GM21367 (cell line): ENCODE measurements around the gene TSPAN15.

Experiments
- ATAC-seq: cut with Tn5 transposase; IDR thresholded peaks from one replicate; pipeline ENCODE4 v1.9.1; 2021; ENCODE audit not compliant: unreplicated experiment

The TSPAN15 gene

GRCh38 chr10:69464801-69465401 lies 13.6 kb downstream of the TSPAN15 start:
- ATAC-seq, result no peak

GRCh38 chr10:69465457-69466157 lies 14.3 kb downstream of the TSPAN15 start:
- ATAC-seq, result no peak

- ATAC-seq, result no peak
Observed at GRCh38 chr10:69466158-69466490, 14.9 kb downstream of the TSPAN15 start.

GRCh38 chr10:69466689-69467088 lies 15.4 kb downstream of the TSPAN15 start:
- no peak for ATAC-seq

GRCh38 chr10:69467928-69468750 lies 16.9 kb downstream of the TSPAN15 start:
- no peak for ATAC-seq

GRCh38 chr10:69468751-69469089 lies 17.5 kb downstream of the TSPAN15 start:
- ATAC-seq, result no peak

- ATAC-seq, result no peak
Observed at GRCh38 chr10:69469976-69470375, 18.7 kb downstream of the TSPAN15 start.

GRCh38 chr10:69470463-69471384 lies 19.5 kb downstream of the TSPAN15 start:
- no peak for ATAC-seq

- no peak for ATAC-seq
Observed at GRCh38 chr10:69472142-69472541, 20.9 kb downstream of the TSPAN15 start.

GRCh38 chr10:69472544-69472943 lies 21.3 kb downstream of the TSPAN15 start:
- no peak for ATAC-seq

- ATAC-seq, result no peak
Observed at GRCh38 chr10:69473304-69473990, 22.2 kb downstream of the TSPAN15 start.

GRCh38 chr10:69474742-69475432 lies 23.6 kb downstream of the TSPAN15 start:
- ATAC-seq, result no peak

- no peak for ATAC-seq
Observed at GRCh38 chr10:69475433-69475830, 24.2 kb downstream of the TSPAN15 start.

- no peak for ATAC-seq
Observed at GRCh38 chr10:69477968-69478597, 26.8 kb downstream of the TSPAN15 start.

GRCh38 chr10:69479240-69480067 lies 28.2 kb downstream of the TSPAN15 start:
- no peak for ATAC-seq

- no peak for ATAC-seq
Observed at GRCh38 chr10:69480068-69480412, 28.8 kb downstream of the TSPAN15 start.

- no peak for ATAC-seq
Observed at GRCh38 chr10:69481305-69481704, 30.0 kb downstream of the TSPAN15 start.

GRCh38 chr10:69481811-69482524 lies 30.7 kb downstream of the TSPAN15 start:
- ATAC-seq, result no peak
